GM23338 (cell line): ENCODE data around the gene EYS. TPM values are rescaled to one million over a fixed set of nuclear protein-coding genes. Genes with fewer than 3 reads are reported as not detected.
A peak's percentile ranks its signal among the peaks of the same experiment; 100 is the strongest.

ENCODE experiments used
- ATAC-seq: fragments of 200-7000 bp; cut with Tn5 transposase; 3 replicates; pipeline ENCODE4 v1.9.1; 2020
- DNase-seq: peaks from one replicate; pipeline ENCODE4 v3.0.0-alpha.2; 2015; ENCODE audit warnings: low spot score
- H2AFZ ChIP-seq: fragments of 200-600 bp; sonication (generic); 2 replicates; pipeline ENCODE4 v1.8.0; 2016; ENCODE audit warnings: antibody characterized with exemption, mild to moderate bottlenecking, moderate library complexity
- H3F3A ChIP-seq: fragments of 200-600 bp; sonication (generic); replicated peaks from 2 replicates; pipeline ENCODE4 v1.8.0; 2017; ENCODE audit warnings: antibody characterized with exemption, mixed run types, low read depth
- H3K27ac ChIP-seq: fragments of 200-600 bp; sonication (generic); 2 replicates; pipeline ENCODE4 v1.6.1; 2016; ENCODE audit warnings: low read depth
- H3K27me3 ChIP-seq: fragments of 200-600 bp; sonication (generic); 2 replicates; pipeline ENCODE4 v1.8.0; 2016; ENCODE audit warnings: mild to moderate bottlenecking, mixed run types, moderate library complexity; ENCODE audit not compliant: insufficient read depth
- H3K36me3 ChIP-seq: fragments of 200-600 bp; sonication (generic); 2 replicates; pipeline ENCODE4 v1.8.0; 2016; ENCODE audit warnings: mild to moderate bottlenecking; ENCODE audit not compliant: insufficient read depth
- H3K4me1 ChIP-seq: fragments of 200-600 bp; sonication (generic); 2 replicates; pipeline ENCODE4 v1.8.0; 2016; ENCODE audit warnings: mild to moderate bottlenecking, moderate library complexity; ENCODE audit not compliant: insufficient read depth
- H3K4me2 ChIP-seq: fragments of 200-600 bp; sonication (generic); 2 replicates; pipeline ENCODE4 v1.7.1; 2017; ENCODE audit warnings: mixed run types
- H3K4me3 ChIP-seq: fragments of 200-600 bp; sonication (generic); 2 replicates; pipeline ENCODE4 v1.6.1; 2016; ENCODE audit warnings: mixed run types
- H3K79me2 ChIP-seq: fragments of 200-600 bp; sonication (generic); replicated peaks from 2 replicates; pipeline ENCODE4 v1.8.0; 2017; ENCODE audit warnings: mild to moderate bottlenecking; ENCODE audit not compliant: insufficient read depth
- H3K9me2 ChIP-seq: fragments of 200-600 bp; sonication (generic); 2 replicates; pipeline ENCODE4 v1.8.0; 2017; ENCODE audit not compliant: insufficient read depth
- H4K20me1 ChIP-seq: fragments of 200-600 bp; sonication (generic); replicated peaks from 2 replicates; pipeline ENCODE4 v1.8.0; 2017; ENCODE audit warnings: mild to moderate bottlenecking; ENCODE audit not compliant: insufficient read depth
- H3K27ac Mint-ChIP-seq: 2 replicates; pipeline ENCODE4 v1.8.0; 2020; ENCODE audit warnings: inconsistent platforms, mild to moderate bottlenecking, moderate library complexity, mixed read lengths
- H3K27me3 Mint-ChIP-seq: 3 replicates; pipeline ENCODE4 v1.8.0; 2022; ENCODE audit warnings: low read depth, mild to moderate bottlenecking, moderate library complexity, mixed read lengths, inconsistent platforms; ENCODE audit not compliant: insufficient read depth, poor library complexity
- H3K36me3 Mint-ChIP-seq: 3 replicates; pipeline ENCODE4 v1.8.0; 2021; ENCODE audit warnings: low read depth, mild to moderate bottlenecking, inconsistent platforms, moderate library complexity, mixed read lengths
- H3K4me1 Mint-ChIP-seq: 3 replicates; pipeline ENCODE4 v1.8.0; 2020; ENCODE audit warnings: mild to moderate bottlenecking, inconsistent platforms, mixed read lengths
- H3K4me3 Mint-ChIP-seq: 3 replicates; pipeline ENCODE4 v1.8.0; 2021; ENCODE audit warnings: moderate library complexity, mild to moderate bottlenecking, inconsistent platforms, mixed read lengths
- H3K9me3 Mint-ChIP-seq: 3 replicates; pipeline ENCODE4 v1.8.0; 2020; ENCODE audit warnings: moderate library complexity, mild to moderate bottlenecking, inconsistent platforms, mixed read lengths
- CREB1 ChIP-seq: fragments of 250-450 bp; sonication (Bioruptor Pico); IDR thresholded peaks from 2 replicates; pipeline ENCODE4 v1.5.0; 2020; ENCODE audit warnings: low read depth, mild to moderate bottlenecking, moderate library complexity
- EZH2 ChIP-seq: fragments of 200-600 bp; sonication (generic); IDR thresholded peaks from one replicate; pipeline ENCODE4 v1.8.0; 2017; ENCODE audit warnings: antibody characterized with exemption, mild to moderate bottlenecking, low read depth; ENCODE audit not compliant: unreplicated experiment
- EZH2phosphoT487 ChIP-seq: fragments of 200-600 bp; sonication (generic); IDR thresholded peaks from one replicate; pipeline ENCODE4 v1.8.1; 2018; ENCODE audit warnings: antibody characterized with exemption; ENCODE audit not compliant: unreplicated experiment
- JUNB ChIP-seq: IDR thresholded peaks from one replicate; pipeline ENCODE4 v1.6.1; 2016; ENCODE audit warnings: antibody characterized with exemption; ENCODE audit not compliant: unreplicated experiment
- NANOG ChIP-seq: IDR thresholded peaks from 2 replicates; pipeline ENCODE4 v1.6.1; 2016; ENCODE audit warnings: antibody characterized with exemption, borderline replicate concordance
- POLR2AphosphoS5 ChIP-seq: IDR thresholded peaks from 2 replicates; pipeline ENCODE4 v1.6.1; 2016; ENCODE audit warnings: antibody characterized with exemption, low read depth
- STAT1 ChIP-seq: IDR thresholded peaks from one replicate; pipeline ENCODE4 v1.6.1; 2016; ENCODE audit warnings: antibody characterized with exemption; ENCODE audit not compliant: unreplicated experiment
- ZNF114 ChIP-seq: fragments of 250-450 bp; sonication (Bioruptor Pico); IDR thresholded peaks from 2 replicates; pipeline ENCODE4 v1.5.0; 2020; ENCODE audit warnings: mild to moderate bottlenecking, moderate library complexity
- ZNF331 ChIP-seq: fragments of 250-450 bp; sonication (Bioruptor Pico); IDR thresholded peaks from 2 replicates; pipeline ENCODE4 v1.5.0; 2020; ENCODE audit warnings: low read depth, mild to moderate bottlenecking, moderate library complexity
- ZNF462 ChIP-seq: fragments of 250-450 bp; sonication (Bioruptor Pico); IDR thresholded peaks from 2 replicates; pipeline ENCODE4 v1.5.0; 2020; ENCODE audit warnings: mild to moderate bottlenecking, moderate library complexity
- polyA plus RNA-seq: library from polyadenylated mRNA; unstranded; fragments of >200 nt; fragmentation: Nextera tagmentation; extraction: Ambion mirVana; gene quantifications from 2 replicates; pipeline ENCODE4 v1.2.1, GENCODE V29; 2016
- total RNA-seq: library from RNA; depleted of rRNA; stranded (reverse); fragments of >200 nt; shearing (Covaris generic); gene quantifications from 2 replicates; pipeline ENCODE4 v1.2.3, GENCODE V29; 2014
- TF ChIP-seq, protein P1 (sequence below), 2 experiments: fragments of 200-600 bp in 1 of 2; sonication (generic) in 1 of 2; conservative IDR thresholded peaks; 2 replicates each; pipeline versions ENCODE4 v1.5.1 to v1.6.1; 2016 to 2017; ENCODE audit warnings: antibody characterized with exemption in 2 of 2, low read depth in 2 of 2, mild to moderate bottlenecking in 2 of 2, moderate library complexity in 1 of 2
- TF ChIP-seq, protein P2 (sequence below): IDR thresholded peaks from one replicate; pipeline ENCODE4 v1.6.1; 2018; ENCODE audit warnings: antibody characterized with exemption; ENCODE audit not compliant: unreplicated experiment
- TF ChIP-seq, protein P3 (sequence below): IDR thresholded peaks from 2 replicates; pipeline ENCODE4 v1.6.1; 2016; ENCODE audit warnings: antibody characterized with exemption

EYS gene
- total and polyA plus RNA-seq, 2 experiments from 2014 or later, result 0.38 to 0.52 TPM

DNA sequence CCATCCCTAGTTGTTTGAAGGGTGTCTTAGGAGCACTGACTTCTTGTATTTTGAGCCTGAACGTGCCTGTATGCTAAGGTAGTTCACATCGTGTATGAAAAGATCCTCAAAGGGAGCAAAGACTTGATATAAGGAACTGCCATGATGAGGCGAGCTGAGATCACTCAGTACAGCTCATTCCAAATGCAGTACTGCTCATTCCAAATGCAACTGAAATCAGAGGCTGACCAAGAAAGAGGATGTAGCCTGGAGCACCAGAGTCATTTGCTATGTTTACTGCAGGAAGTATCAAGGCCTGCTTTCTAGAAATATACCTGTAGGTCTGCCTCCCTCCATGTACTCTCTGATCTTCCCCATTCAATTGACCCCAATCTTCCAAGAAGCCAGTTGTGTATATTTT is 832.2 kb downstream of the EYS start:
- Histone ChIP-seq H3K27ac (no peak overlapping the region), H3K4me2 (no peak overlapping the region), H3K27me3 (no peaks in the 10 kb centered on the region), H3K79me2 (no peaks in the 10 kb centered on the region), H2AFZ (peak overlapping the region; percentile 30; the same call in 1 of the 2 replicates), H3K9me2 (no peaks in the 10 kb centered on the region; the same call in 1 of the 2 replicates), H3K36me3 (no peaks in the 10 kb centered on the region), H3F3A (no peaks in the 10 kb centered on the region), H4K20me1 (no peaks in the 10 kb centered on the region), H3K4me1 (no peaks in the 10 kb centered on the region), H3K4me3 (no peak overlapping the region)
- no peak for TF ChIP-seq ZNF462 (CRISPR knock-in tag)
- no peak for TF ChIP-seq CREB1 (CRISPR knock-in tag)
- TF ChIP-seq NANOG, result no peak
- TF ChIP-seq, protein P1, sequence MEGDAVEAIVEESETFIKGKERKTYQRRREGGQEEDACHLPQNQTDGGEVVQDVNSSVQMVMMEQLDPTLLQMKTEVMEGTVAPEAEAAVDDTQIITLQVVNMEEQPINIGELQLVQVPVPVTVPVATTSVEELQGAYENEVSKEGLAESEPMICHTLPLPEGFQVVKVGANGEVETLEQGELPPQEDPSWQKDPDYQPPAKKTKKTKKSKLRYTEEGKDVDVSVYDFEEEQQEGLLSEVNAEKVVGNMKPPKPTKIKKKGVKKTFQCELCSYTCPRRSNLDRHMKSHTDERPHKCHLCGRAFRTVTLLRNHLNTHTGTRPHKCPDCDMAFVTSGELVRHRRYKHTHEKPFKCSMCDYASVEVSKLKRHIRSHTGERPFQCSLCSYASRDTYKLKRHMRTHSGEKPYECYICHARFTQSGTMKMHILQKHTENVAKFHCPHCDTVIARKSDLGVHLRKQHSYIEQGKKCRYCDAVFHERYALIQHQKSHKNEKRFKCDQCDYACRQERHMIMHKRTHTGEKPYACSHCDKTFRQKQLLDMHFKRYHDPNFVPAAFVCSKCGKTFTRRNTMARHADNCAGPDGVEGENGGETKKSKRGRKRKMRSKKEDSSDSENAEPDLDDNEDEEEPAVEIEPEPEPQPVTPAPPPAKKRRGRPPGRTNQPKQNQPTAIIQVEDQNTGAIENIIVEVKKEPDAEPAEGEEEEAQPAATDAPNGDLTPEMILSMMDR (conservative IDR thresholded peaks at IDR 0.05; ENCODE audit: low read depth in 2 of 2), result no peak
- TF ChIP-seq EZH2, result no peak
- TF ChIP-seq, protein P2, sequence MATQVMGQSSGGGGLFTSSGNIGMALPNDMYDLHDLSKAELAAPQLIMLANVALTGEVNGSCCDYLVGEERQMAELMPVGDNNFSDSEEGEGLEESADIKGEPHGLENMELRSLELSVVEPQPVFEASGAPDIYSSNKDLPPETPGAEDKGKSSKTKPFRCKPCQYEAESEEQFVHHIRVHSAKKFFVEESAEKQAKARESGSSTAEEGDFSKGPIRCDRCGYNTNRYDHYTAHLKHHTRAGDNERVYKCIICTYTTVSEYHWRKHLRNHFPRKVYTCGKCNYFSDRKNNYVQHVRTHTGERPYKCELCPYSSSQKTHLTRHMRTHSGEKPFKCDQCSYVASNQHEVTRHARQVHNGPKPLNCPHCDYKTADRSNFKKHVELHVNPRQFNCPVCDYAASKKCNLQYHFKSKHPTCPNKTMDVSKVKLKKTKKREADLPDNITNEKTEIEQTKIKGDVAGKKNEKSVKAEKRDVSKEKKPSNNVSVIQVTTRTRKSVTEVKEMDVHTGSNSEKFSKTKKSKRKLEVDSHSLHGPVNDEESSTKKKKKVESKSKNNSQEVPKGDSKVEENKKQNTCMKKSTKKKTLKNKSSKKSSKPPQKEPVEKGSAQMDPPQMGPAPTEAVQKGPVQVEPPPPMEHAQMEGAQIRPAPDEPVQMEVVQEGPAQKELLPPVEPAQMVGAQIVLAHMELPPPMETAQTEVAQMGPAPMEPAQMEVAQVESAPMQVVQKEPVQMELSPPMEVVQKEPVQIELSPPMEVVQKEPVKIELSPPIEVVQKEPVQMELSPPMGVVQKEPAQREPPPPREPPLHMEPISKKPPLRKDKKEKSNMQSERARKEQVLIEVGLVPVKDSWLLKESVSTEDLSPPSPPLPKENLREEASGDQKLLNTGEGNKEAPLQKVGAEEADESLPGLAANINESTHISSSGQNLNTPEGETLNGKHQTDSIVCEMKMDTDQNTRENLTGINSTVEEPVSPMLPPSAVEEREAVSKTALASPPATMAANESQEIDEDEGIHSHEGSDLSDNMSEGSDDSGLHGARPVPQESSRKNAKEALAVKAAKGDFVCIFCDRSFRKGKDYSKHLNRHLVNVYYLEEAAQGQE, result no peak
- TF ChIP-seq JUNB, result no peak
- TF ChIP-seq, protein P3, sequence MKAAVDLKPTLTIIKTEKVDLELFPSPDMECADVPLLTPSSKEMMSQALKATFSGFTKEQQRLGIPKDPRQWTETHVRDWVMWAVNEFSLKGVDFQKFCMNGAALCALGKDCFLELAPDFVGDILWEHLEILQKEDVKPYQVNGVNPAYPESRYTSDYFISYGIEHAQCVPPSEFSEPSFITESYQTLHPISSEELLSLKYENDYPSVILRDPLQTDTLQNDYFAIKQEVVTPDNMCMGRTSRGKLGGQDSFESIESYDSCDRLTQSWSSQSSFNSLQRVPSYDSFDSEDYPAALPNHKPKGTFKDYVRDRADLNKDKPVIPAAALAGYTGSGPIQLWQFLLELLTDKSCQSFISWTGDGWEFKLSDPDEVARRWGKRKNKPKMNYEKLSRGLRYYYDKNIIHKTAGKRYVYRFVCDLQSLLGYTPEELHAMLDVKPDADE, result no peak
- TF ChIP-seq STAT1, result no peak
- TF ChIP-seq POLR2AphosphoS5, result no peak
- no peak for TF ChIP-seq ZNF331 (CRISPR knock-in tag)
- no peak for TF ChIP-seq ZNF114 (CRISPR knock-in tag)
- TF ChIP-seq EZH2phosphoT487, result no peak
- Mint-ChIP-seq H3K9me3 (no peaks in the 10 kb centered on the region; the same call in 1 of the 3 replicates), H3K36me3 (no peaks in the 10 kb centered on the region), H3K27me3 (no peaks in the 10 kb centered on the region), H3K4me3 (no peak overlapping the region), H3K27ac (no peak overlapping the region), H3K4me1 (no peaks in the 10 kb centered on the region)
- DNase-seq (no peak), ATAC-seq (no peak)
